ENCODE results near the gene DBH.
"Not testable (repeated sequence)": the region's sequence is repeated elsewhere in the genome, so short reads cannot be mapped to it uniquely, and the experiment has no call there.

The DBH gene

DNA sequence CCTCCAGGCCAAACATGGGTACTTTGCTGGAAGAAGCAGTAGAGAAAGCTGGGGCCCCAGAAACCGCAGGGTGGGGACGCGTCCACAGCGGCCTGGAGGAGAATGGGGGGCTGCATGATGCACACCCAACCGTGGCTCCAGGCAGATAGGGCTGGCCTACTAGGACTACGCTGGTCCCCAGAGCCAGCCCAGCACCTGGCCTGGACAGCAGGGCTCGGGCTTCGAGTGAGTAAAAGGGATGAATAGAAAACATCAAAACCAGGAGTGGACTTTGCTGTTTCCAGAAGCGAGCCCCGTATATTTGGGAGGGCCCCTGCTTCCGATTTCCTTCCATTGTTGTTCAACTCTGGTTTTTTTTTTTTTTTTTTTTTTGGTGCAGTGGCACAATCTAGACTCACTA is 30.7 kb downstream of the DBH start:
- no peak for DNase-seq (ENCODE audit: low read depth)

DNA sequence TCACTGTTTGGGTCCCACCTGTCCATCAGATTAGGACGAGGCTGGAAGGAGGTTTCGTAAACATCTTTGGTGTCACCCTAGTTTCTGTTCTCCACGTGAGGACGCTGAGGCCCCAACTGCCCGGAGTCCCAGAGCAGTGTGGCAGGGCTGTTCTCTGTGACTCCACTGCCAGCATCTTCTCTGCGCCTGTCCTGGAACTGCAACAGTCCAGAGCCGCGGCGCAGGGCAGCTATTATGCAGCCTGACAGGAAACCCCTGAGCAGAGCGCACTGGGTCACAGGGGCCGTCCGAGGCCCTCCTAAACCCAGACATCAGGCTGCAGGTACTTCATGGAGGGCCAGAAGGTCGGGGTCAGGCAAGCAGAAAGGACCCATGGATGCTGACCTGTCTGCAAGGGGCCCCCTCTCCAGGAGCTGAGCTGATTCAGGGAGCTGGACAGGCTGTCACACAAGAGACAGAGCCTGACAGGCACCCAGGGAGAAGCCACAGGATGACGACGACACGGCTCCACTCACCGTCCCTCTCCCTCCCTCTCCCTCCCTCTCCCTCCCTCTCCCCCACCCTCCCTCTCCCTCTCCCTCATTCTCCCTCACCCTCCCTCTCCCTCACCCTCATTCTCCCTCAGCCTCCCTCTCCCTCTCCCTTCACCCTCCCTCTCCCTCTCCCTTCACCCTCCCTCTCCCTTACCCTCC is 31.7 kb downstream of the DBH start:
- no peak for DNase-seq (ENCODE audit: low read depth)

DNA sequence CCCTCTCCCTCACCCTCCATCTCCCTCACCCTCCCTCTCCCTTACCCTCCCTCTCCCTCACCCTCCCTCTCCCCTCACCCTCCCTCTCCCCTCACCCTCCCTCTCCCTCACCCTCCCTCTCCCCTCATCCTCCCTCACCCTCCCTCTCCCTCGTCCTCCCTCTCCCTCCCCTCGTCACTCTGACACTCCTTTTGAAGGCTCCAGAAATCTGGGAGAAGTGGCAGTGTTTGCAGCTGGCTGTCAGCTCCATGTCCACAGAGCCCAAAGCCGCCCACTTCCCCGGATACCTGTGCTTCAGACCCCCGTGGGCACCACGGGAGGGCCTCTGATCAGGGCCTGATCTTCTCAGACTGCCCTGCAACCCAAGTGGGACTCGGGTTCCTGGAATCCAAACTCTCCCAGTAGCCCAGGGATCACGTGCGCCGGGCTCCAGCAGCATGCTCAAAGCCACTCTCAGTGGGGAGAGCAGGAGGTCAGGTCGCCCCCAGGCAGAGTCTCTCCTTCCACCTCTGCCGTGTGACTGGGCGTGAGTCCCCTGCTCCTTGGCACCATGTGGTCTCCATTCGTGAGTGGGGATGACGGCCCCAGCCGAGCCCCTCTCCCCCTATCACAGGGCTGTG is 33.1 kb downstream of the DBH start:
- no peak for DNase-seq (ENCODE audit: low read depth)

DNA sequence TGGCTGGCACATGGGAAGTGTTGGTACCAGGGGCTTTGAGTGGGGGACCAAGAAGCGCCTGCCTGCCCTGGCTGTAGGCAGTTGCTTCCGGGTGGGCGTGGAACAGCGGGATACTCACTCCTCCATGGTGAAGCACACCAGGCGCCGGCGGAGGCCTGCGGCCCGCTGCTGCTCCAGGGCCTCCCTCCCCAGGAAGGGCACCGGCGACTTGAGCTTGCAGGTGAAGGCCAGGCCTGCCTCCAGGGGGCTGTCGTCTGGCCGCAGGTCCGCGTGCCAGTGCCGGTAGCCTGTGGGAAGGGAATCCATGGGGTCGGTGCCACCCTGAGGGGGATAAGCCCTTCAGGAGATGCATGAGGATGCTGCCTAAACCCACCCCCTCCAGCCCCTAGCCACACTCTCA is 34.3 kb downstream of the DBH start:
- no peak for DNase-seq (ENCODE audit: low read depth)

DNA sequence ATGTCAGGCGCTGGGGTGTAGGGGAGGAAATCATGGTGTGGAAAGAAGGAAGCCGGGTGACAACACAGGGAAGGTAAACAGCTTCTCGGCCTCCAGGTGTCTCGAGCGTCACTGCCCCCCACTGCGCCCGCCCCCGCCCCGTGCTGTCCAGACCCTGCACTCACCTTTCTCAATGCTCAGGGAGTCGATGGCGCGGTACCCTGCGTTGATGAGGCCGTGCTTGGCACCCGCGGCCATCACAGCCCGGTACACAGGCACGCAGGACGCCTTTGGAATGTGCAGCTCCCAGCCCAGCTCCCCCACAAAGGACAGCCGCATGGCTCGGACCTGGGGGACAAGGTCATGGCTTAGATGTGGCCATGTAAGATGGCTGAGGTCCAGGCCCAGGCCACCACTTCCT is 35.2 kb downstream of the DBH start:
- DNase-seq (ENCODE audit: low read depth): no peak

DNA sequence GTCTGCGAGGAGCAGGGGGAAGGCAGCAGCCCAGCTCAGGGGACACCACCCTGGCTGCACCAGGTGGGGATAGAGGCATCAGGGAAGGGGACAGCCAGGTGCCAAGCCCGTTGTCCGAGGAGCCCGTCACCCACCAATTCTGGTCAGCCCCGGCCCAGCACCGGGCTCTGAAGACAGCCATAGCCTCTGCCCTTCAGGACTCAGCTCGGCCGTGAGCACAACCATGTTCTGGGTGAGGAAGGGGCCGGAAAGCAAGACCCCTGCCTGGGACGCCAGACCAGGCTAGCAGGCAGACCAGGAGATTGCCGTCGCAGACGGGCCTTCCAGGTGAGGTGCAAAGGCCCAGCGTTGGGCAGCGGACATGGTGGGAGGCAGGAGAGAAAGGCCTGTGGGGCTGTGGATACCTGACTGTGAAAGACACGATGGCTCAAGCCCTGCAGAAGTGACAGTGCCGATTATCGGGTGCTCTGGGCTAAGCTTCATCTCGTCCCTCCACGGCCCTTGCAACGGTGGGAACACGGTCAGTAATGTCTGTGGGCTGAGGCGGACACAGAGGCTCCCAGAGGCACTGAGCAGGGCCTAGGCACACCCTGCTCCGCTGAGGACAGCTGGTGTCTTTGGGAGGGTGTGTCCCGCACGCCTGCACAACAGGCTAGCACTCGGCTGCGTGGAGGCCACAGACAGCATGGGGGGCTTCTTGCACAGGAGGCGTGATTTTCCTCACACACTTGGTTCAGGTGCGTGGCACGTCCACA is 36.5 kb downstream of the DBH start:
- no peak for DNase-seq (ENCODE audit: low read depth)

DNA sequence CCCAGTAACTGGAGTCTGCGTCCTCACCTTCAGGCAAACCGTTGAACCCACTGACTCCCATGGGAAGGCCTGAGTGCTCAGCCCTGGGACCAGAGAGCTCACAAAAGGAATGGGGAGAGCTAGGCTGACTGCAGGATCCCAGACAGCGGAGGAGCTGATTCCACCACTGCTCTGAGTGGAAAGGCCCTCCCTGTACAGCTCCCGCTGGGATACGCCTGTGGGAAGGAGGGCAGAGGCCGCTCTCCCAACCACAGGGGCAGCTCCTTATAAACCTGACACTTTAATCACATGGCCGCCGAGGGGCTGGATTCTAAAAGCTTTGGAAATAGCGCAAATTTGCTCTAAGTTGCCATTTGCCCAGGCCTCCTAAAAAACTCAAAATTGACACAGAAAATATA is 37.1 kb downstream of the DBH start:
- no peak for DNase-seq (ENCODE audit: low read depth)

DNA sequence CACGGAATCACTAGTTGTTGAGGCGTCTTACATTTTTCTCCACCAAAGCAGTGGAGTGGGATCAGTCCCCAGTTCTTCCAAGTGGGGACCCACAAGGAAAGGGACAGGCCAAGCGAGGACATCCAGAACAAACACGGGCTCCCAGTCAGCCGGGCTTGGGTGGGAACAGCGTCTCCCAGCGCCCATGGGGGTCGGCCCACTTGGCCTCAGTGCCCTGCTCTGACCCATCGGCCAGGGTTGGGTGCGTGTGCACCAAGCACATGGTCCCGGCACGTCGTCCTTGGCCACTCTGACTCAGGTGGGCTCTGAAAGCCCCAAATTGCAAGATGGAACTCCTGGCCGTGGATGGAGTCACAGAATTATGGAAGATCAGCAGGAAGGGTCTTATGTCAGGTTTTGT is 37.9 kb downstream of the DBH start:
- no peak for DNase-seq (ENCODE audit: low read depth)

DNA sequence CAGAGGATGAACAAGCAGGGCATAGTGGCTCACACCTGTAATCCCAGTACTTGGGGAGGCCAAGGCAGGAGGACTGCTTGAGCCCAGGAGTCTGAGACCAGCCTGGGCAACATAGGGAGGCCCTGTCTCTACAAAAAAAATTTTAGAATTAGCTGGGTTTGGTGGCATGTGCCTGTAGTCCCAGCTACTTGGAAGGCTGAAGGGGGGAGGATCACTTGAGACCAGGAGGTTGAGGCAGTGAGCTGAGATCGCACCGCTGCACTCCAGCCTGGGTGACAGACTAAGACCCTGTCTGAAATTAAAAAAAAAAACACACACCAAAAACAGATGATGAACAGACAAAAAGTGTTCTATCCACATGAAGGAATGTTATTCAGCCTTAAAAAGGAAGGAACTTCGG is 39.6 kb downstream of the DBH start:
- DNase-seq (ENCODE audit: low read depth): not testable (repeated sequence)

DNA sequence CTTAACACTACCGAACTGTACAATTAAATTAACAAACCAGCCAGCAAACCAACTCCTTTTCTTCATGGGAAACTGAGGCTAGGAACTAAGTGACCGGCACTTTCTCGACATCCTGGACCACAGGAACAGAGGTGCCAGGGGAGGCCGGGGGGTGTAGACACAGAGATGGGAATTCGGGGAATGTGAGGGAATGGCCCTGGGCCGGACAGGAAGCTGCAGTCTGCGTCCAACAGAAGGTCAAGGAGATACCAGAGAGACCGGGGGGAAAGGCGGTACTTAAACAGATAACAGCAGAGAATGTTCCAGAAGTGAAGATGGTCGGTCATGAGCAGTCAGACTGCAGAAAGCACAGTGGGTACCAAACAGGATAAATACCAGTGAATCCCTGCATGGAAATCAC is 40.3 kb downstream of the DBH start:
- DNase-seq (ENCODE audit: low read depth): no peak

DNA sequence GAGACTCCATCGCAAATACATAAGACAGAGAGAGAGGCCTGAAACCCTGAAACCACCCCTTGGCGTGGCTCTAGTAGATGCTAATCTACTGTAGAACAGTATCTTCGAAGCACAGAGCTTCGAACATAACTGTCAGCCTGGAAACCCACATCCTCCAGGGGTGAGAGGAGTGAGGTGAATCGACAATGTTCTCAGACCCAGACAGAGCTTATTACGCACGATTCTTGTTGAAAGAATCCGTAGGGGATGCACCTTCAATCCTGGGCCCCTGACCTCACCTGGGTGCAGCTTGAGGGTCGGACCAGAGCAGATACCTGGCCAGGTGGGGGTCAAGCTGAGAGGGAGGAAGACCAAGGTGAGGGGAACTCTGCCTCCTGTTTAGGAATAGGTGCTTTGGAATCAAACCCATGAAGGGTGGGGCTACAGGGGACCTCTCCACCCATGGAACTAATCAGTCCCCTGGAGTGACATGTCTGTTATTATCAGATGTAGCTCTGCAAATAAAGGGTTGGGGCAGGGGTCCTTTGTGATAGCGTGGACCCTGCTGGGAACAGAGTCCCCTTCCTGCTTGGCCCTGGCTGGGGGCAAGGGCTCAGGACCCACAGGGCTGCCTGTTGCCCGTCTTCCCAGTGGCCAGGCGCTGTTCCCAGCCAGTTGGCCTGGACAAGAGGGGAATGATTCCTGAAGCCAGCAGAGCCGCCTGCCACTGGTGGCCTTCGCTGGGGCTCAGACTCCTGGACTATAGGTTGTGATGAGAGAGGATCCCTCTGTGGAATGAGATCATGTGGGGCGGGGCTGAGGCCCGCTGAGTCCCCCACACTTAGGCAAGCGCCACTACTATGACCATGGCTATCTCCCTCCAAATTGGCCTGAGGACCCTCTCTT is 41.2 kb downstream of the DBH start:
- peak; percentile 28 for DNase-seq (ENCODE audit: low read depth)

DNA sequence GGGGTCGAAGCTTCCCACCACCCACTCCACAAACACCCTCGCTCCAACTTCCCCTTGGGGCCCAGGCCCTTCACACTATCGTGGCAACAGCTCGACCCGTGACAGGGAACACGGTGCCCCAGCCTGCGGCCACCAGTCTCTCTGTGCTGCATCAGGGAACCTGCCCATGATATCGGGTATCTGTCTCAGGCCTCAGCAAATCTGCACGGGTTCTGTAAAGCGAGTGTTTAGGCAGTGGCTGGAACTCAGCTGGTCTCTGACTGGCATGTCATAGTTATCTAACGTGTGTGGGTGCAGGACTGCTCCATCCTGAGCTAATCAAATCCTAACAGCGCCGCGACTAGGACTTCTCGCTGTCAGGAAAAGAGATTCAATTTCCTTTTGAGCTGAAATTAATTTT is 42.9 kb downstream of the DBH start:
- DNase-seq (ENCODE audit: low read depth): no peak

DNA sequence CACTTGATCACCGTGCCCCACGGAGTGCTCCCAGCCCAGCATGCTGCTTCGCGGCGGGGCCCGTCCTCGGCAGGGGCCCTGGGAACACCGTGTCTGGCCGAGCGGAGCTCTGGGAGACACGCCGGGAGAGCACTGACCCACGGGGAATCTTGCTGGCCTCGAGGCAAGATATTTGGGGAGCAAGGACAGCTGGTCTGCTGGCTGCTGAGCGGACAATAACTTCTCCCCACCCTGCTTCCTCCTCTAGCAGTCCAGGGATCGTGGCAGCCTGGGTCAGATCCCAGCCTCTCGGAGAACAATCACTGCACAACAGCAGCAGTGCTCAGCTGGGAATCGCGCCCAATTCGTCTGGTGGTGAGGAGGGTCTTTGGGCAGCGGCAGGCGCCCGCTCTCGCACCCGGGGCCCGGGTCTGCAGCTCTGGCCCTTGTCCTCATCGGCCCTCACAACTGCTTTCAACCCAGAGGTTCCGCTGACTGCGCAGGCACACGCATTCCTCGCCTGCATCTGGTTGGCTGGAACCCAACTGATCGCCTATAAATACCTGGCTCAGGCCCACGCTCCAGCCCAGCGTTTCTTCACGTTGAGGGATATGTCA is 43.4 kb downstream of the DBH start:
- no peak for DNase-seq (ENCODE audit: low read depth)

DNA sequence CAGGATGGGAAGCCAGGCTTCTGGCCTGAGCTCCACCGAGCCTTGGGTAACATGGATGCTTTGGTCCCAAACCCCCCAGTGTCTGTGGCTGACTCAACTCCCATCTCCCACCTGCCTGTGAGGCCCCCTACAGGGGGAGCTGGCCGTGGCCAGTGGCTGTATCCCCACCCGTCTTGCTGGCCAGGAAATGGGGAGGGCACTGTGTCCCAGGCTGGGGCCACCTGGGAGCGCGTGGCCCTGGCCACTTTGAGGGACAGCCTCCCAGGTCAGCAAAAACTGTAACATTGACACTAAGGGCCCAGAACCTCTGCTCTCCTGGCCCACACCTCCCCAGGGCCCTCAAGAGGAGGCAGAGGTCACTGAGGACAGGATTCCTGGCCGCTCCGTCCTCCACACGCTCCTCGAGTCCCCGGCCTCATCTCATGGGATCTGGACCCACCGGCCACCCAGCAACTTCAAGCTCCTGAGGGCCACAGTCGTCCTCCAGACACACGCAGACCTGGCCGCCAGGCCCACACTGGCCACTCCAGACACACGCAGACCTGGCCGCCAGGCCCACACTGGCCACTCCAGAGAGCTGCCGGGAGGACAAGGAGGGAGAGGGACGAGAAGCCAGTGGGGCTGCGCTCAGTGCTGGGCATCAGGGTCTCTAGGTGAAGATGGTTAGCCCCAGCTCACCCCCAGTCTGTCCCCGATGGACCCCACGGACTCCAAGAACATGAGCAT is 44.2 kb downstream of the DBH start:
- DNase-seq (ENCODE audit: low read depth): no peak

DNA sequence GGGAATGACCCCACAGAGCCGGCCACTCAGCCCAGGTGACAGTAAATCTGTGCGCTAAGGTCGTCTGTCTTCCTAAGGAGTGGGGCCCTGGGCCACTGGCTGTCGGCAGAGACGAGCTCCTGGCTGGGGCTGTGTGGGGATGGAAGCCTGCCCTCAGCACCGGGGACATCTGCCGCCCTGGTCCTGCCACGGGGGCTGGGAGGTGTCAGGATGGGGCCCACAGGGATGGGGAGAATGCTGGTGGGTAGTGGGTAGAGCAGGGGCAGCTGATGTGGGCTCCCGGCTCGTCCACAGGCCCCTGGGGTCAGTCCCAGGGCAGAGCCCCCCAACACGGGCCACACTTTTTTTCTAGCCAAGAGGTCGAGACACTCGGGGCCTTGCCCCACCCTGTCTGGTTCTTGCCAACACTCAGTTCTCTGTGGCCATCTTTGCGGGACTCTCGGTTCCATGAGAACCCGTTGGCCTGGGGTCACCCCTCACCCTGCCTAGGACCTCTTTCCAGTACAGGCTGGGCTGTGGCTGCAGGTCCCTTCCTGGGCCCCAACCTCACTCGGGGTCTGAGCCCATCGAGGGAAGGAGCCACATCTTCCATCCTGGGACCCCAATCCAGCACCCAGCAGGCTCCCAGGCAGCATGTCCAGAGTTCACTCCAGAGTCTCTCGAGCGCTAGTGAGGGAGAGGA is 45.0 kb downstream of the DBH start:
- no peak for DNase-seq (ENCODE audit: low read depth)

DNA sequence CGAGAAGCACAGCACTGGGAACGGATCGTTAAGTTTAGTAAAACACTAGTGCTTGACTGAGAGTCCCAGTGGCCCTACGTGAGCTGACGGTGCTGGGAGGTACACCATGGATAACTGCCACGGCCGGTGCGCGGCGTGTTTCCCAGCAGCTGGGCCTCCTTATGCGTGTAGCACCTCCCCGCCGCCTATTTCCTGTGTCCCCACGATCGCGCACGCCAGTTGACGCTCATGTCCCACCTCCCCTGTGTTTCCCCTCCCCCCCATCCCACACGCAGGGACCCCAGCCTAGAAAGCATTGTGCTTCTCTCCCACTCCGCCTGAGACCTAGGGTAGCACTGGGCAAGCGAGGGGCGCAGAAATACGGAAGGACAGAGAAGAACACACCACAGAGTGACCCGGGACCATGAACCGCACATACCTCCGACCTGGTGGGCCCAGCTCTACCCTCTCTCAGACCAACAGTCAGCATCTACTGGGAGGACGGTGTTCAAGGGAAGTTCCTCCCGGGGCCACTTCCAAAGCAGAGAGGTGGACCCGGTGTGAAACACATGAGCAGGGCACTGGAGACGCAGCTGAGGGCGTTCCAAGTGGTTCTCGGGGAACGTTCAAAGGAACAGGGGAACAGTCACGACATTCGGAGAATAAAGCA is 45.6 kb downstream of the DBH start:
- no peak for DNase-seq (ENCODE audit: low read depth)

DNA sequence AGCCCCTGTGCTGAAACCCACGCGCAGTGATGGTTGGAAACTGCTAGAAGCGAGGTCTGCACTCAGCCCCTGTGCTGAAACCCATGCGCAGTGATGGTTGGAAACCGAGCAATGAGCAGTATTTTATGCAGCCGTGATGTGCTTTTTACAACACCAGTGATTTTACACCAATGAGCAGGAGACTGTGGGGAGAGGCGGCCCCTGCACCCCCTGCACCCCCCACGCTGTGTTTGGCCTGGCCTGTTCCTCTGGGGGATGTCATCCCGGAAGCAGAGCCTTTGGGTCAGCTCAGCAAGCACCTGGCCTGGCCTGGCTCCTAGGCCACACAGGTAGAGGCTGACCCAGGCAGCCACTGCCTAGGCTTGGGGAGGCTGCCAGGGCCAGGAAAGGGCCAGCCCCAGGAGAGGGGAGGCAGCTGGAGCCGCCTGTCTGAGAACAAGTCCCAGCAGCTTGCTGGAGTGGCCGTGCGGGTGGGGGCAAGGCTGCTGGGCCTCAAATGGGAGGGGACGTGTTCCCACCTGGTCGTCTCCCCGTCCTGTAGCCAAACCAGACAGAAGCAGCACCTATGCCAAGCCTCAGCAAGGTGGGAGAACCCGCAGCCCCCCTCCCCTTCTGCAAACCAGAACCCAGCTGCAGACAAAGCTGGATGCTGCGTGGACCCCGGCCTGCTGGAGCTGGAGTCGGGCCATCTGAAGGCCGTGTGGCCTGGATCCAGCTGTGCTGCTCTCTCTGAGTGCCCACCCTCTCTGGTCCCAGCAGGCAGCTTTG is 46.8 kb downstream of the DBH start:
- no peak for DNase-seq (ENCODE audit: low read depth)

DNA sequence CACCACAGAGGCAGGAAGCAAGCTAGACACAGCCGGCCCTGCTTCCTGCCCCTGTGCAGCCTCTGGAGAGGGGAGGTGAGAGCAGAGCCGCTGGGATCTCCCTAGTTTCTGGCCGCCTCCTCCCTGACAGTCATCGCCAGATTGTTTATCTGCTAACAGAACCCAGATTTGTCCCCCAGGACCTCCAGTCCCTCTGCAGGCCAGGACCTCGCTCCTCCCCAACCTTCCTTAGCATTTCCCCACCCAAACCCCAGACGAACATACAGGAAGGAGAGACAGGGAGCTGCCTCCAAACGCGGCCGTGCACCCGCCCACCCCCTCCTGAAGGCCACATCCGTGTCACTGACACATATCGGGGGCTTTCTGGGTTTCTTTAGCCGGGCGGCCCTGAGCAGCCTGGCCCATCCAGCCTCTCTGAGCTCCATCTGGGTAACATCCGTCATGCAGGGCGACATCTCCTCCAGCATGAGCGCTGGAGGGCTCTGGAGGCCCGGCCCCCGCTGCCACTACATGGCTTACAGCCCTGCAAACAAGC is 47.5 kb downstream of the DBH start:
- DNase-seq (ENCODE audit: low read depth): peak; percentile 54
